Natural killer cell (primary cell): ENCODE measurements around the gene CCDC186. TPM values are rescaled to one million over a fixed set of nuclear protein-coding genes. Genes with fewer than 3 reads are reported as not detected.

Experiments
- ATAC-seq, 3 donors: fragments of 150-1000 bp in 2 of 3; fragments of 200-7000 bp in 1 of 3; cut with Tn5 transposase; 1 replicate in 1 of 3; 2 replicates in 2 of 3; pipeline ENCODE4 v1.10.0; 2021; ENCODE audit warnings: mild to moderate bottlenecking in 2 of 3, moderate library complexity in 2 of 3
- DNase-seq, 2 donors: peaks; one replicate each; pipeline versions ENCODE4 v3.0.0 to v3.0.0-alpha.2; 2013 to 2021; ENCODE audit warnings: mixed read lengths in 1 of 2
- H3K27ac ChIP-seq: one replicate; pipeline ENCODE4 v1.5.1; 2013; ENCODE audit warnings: mild to moderate bottlenecking, low read length
- H3K27me3 ChIP-seq: one replicate; pipeline ENCODE4 v1.6.1; 2013; ENCODE audit warnings: low read length; ENCODE audit not compliant: control insufficient read depth, insufficient read depth
- H3K36me3 ChIP-seq: one replicate; pipeline ENCODE4 v1.6.1; 2013; ENCODE audit warnings: low read length; ENCODE audit not compliant: control insufficient read depth, insufficient read depth
- H3K4me1 ChIP-seq: one replicate; pipeline ENCODE4 v1.6.1; 2013; ENCODE audit warnings: low read length; ENCODE audit not compliant: control insufficient read depth, insufficient read depth
- H3K4me3 ChIP-seq: one replicate; pipeline ENCODE4 v1.5.1; 2013; ENCODE audit warnings: low read length
- H3K9me3 ChIP-seq: one replicate; pipeline ENCODE4 v1.6.1; 2013; ENCODE audit warnings: low read length; ENCODE audit not compliant: control insufficient read depth, insufficient read depth
- H3K27ac Mint-ChIP-seq, 2 donors: one replicate each; pipeline ENCODE4 v1.8.0; 2022; ENCODE audit warnings: mild to moderate bottlenecking in 2 of 2, mixed read lengths in 2 of 2, moderate library complexity in 1 of 2
- H3K27me3 Mint-ChIP-seq, 2 donors: one replicate each; pipeline ENCODE4 v1.8.0; 2022; ENCODE audit warnings: low read depth in 2 of 2, mixed read lengths in 2 of 2
- H3K36me3 Mint-ChIP-seq: one replicate; pipeline ENCODE4 v1.8.0; 2022; ENCODE audit warnings: mixed read lengths
- H3K4me1 Mint-ChIP-seq, 2 donors: one replicate each; pipeline ENCODE4 v1.8.0; 2022; ENCODE audit warnings: mixed read lengths in 2 of 2
- H3K4me3 Mint-ChIP-seq: one replicate; pipeline ENCODE4 v1.8.0; 2022; ENCODE audit warnings: mild to moderate bottlenecking, moderate library complexity, mixed read lengths
- H3K9me3 Mint-ChIP-seq, 2 donors: one replicate each; pipeline ENCODE4 v1.8.0; 2022; ENCODE audit warnings: mixed read lengths in 2 of 2
- WGBS: methylation state at CpG from one replicate; pipeline ENCODE4 v1.1.7; 2013; ENCODE audit warnings: missing lambda C conversion rate; ENCODE audit not compliant: insufficient coverage; 5-methylcytosine and 5-hydroxymethylcytosine counted together
- intact Hi-C: fragments of 100-400 bp; cut with micrococcal nuclease; formaldehyde crosslinking; loops from one replicate; pipeline ENCODE4 v1.14.2; 2022
- total RNA-seq, 4 donors: library from RNA; stranded (reverse); fragments of 120-200 nt in 1 of 4; gene quantifications; one replicate each; pipeline versions ENCODE4 v1.2.3 to v1.2.4, GENCODE V29; 2013 to 2022
- TF ChIP-seq, protein P1 (sequence below): fragments of 200-600 bp; IDR thresholded peaks from one replicate; pipeline ENCODE4 v1.8.0; 2022; ENCODE audit warnings: antibody characterized with exemption

CCDC186 gene
- total RNA-seq, 3 donors from 2014 or later (not counting 1 experiment from before 2014, with no cell fraction given) = 51.1 to 66.9 (median 54.0) TPM

DNA sequence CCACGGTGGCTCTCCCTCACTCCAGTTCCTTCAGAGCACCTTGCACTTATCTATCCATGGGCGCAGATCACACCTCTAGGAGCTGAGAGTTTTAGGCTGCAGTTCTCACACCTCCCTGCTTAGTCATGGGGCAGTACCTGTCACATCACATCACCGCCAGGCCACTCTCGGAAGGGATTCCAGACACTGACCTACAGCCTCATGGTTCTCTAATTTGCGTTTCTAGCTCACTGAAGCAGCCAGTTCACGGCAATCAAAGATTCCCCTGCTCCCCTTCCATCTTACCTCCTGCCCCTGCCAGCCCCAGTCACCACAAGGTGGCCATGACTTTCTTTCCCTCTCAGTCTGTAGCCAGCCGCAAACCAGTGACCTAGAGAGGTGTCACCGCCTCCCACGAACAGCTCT is 96.2 kb downstream of the CCDC186 start:
- peak overlapping the region; percentile 45 for H3K4me3 Mint-ChIP-seq
- no peaks in the 10 kb centered on the region for H3K9me3 Mint-ChIP-seq
- Histone ChIP-seq H3K4me1 (peaks cover 17% of the 10 kb centered on the region), H3K4me3 (no peak overlapping the region), H3K27ac (no peak overlapping the region), H3K9me3 (no peaks in the 10 kb centered on the region), H3K27me3 (no peaks in the 10 kb centered on the region), H3K36me3 (no peaks in the 10 kb centered on the region)
- WGBS = 67% methylated on average over 9 of the region's 9 CpGs
- peak; percentile 60 to 71 (median 68) for ATAC-seq
- H3K4me1 Mint-ChIP-seq = peaks cover 26 to 35% of the 10 kb centered on the region in 2 donors
- DNase-seq = no peak
- H3K27me3 Mint-ChIP-seq = no peaks in the 10 kb centered on the region
- intact Hi-C loops = no loop called here
- H3K36me3 Mint-ChIP-seq = no peaks in the 10 kb centered on the region
- peak overlapping the region in 1 of 2 donors; percentile 70 for H3K27ac Mint-ChIP-seq
- TF ChIP-seq, protein P1, sequence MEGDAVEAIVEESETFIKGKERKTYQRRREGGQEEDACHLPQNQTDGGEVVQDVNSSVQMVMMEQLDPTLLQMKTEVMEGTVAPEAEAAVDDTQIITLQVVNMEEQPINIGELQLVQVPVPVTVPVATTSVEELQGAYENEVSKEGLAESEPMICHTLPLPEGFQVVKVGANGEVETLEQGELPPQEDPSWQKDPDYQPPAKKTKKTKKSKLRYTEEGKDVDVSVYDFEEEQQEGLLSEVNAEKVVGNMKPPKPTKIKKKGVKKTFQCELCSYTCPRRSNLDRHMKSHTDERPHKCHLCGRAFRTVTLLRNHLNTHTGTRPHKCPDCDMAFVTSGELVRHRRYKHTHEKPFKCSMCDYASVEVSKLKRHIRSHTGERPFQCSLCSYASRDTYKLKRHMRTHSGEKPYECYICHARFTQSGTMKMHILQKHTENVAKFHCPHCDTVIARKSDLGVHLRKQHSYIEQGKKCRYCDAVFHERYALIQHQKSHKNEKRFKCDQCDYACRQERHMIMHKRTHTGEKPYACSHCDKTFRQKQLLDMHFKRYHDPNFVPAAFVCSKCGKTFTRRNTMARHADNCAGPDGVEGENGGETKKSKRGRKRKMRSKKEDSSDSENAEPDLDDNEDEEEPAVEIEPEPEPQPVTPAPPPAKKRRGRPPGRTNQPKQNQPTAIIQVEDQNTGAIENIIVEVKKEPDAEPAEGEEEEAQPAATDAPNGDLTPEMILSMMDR = no peak

DNA sequence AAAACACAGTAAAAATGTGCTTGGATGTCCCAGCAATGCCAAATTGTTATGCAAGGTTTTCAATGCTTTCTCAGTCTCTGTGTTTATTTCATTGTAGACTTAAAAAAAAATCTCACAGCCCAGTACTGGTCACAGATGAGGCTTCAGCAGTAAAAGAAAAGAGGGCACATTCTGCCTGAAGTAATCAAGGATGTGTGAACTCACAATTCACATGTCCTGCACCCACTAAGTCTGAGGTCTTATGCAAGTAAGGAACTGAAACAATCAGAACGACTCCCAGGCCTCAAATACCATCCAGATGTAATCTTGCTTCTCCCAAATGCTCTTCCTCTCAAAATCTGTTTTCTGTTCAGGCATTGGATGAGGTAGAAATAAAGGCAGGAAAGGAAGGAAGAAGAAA is 96.7 kb downstream of the CCDC186 start:
- peak in 1 of 3 donors; percentile 47 for ATAC-seq
- Histone ChIP-seq H3K27me3 (no peaks in the 10 kb centered on the region), H3K4me3 (no peak overlapping the region), H3K9me3 (no peaks in the 10 kb centered on the region), H3K36me3 (no peaks in the 10 kb centered on the region), H3K4me1 (peaks cover 17% of the 10 kb centered on the region), H3K27ac (no peak overlapping the region)
- Mint-ChIP-seq H3K4me1 (peaks cover 26 to 35% of the 10 kb centered on the region in 2 donors), H3K36me3 (no peaks in the 10 kb centered on the region), H3K27ac (peak overlapping the region in 1 of 2 donors; percentile 70), H3K4me3 (peak overlapping the region; percentile 45), H3K27me3 (no peaks in the 10 kb centered on the region), H3K9me3 (no peaks in the 10 kb centered on the region)
- no peak for DNase-seq
- intact Hi-C loops = no loop called here
- 20% methylated on average over 1 of the region's 1 CpG for WGBS
- TF ChIP-seq, protein P1 = no peak

DNA sequence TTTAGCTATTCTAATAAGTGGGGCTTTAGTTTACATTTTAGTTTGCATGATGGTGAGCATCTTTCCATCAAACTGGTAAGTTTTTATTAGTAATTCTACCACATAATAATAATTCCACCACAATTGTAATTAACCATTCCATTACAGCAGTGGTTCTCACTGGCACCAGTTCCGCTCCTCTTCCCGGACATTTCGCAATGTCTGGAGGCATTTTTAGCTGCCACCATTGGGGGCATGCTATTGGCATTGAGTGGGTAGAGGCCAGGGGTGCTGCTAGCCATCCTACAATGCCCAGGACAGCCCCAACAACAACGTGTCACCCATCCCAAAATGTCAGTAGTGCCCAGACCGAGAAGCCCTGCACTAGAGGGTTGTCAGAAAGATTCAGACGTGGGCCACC is 98.9 kb downstream of the CCDC186 start:
- H3K36me3 ChIP-seq = no peaks in the 10 kb centered on the region
- no peaks in the 10 kb centered on the region for H3K9me3 Mint-ChIP-seq
- TF ChIP-seq, protein P1 = no peak
- no peak overlapping the region for H3K4me3 ChIP-seq
- no peak overlapping the region for H3K27ac Mint-ChIP-seq
- no peaks in the 10 kb centered on the region for H3K27me3 Mint-ChIP-seq
- peaks cover 20% of the 10 kb centered on the region for H3K4me1 ChIP-seq
- H3K27ac ChIP-seq = no peak overlapping the region
- H3K36me3 Mint-ChIP-seq = no peaks in the 10 kb centered on the region
- no peak overlapping the region for H3K4me3 Mint-ChIP-seq
- H3K4me1 Mint-ChIP-seq = peaks cover 32 to 46% of the 10 kb centered on the region in 2 donors
- 94% methylated on average over 6 of the region's 6 CpGs for WGBS
- no peaks in the 10 kb centered on the region for H3K9me3 ChIP-seq
- no peaks in the 10 kb centered on the region for H3K27me3 ChIP-seq
- intact Hi-C loops = no loop called here
- DNase-seq = no peak
- no peak for ATAC-seq
